HG03103 (cell line): ENCODE results near the gene HAGH.
"Not testable (repeated sequence)": the region's sequence is repeated elsewhere in the genome, so short reads cannot be mapped to it uniquely, and the experiment has no call there.

ENCODE experiments used
- ATAC-seq: cut with Tn5 transposase; IDR thresholded peaks from one replicate; pipeline ENCODE4 v1.9.1; 2021; ENCODE audit warnings: low read depth; ENCODE audit not compliant: unreplicated experiment

HAGH gene

DNA sequence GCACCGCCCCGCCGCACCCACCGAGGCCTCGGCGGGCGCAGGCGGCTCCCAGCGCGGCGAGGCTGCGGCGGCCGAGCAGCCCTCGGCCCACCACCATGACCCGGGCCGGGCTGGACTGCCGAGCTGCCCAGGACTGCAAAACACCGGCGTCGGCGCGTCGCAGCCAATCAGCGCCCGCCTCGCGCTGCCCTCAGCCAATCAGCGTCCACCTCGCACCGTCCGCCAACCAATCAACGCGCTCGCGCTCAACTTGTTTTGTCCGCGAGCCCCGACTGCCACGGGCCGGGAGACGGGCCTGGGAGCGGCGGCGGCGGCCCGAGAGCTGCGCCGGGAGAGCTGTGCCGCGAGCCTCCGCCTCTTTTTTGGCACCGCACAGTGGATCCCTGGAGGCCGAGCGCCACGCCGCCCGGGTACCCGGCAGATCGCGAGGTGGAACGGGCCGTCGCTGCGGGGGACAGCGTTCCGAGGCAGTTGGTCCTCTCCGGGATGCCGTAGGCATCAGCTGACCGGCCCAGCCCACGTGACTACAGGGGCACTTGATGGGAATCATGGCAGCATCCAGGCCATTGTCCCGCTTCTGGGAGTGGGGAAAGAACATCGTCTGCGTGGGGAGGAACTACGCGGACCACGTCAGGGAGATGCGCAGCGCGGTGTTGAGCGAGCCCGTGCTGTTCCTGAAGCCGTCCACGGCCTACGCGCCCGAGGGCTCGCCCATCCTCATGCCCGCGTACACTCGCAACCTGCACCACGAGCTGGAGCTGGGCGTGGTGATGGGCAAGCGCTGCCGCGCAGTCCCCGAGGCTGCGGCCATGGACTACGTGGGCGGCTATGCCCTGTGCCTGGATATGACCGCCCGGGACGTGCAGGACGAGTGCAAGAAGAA, at the start of gene HAGH, which contains the start of gene FAHD1:
HAGH (minus strand) TSS at position 135 of the 883 bp plus-strand sequence; CDS start at position 97, 38 bp downstream.
FAHD1 (plus strand) TSS at position 516 of the 883 bp plus-strand sequence; CDS start at position 549, 33 bp downstream.
- ATAC-seq, result peak; percentile 79

GRCh38 chr16:1876066-1876465, 49.4 kb upstream of the HAGH start:
- not testable (repeated sequence) for ATAC-seq

GRCh38 chr16:1874854-1875253, 48.2 kb upstream of the HAGH start:
- no peak for ATAC-seq

GRCh38 chr16:1871974-1872635, 45.5 kb upstream of the HAGH start, which contains the start of gene MEIOB:
MEIOB (minus strand) TSS chr16:1872164; CDS start chr16:1868175, 3,989 bp downstream.
- no peak for ATAC-seq

- ATAC-seq, result no peak
Observed at GRCh38 chr16:1870365-1871082, 43.9 kb upstream of the HAGH start.

DNA sequence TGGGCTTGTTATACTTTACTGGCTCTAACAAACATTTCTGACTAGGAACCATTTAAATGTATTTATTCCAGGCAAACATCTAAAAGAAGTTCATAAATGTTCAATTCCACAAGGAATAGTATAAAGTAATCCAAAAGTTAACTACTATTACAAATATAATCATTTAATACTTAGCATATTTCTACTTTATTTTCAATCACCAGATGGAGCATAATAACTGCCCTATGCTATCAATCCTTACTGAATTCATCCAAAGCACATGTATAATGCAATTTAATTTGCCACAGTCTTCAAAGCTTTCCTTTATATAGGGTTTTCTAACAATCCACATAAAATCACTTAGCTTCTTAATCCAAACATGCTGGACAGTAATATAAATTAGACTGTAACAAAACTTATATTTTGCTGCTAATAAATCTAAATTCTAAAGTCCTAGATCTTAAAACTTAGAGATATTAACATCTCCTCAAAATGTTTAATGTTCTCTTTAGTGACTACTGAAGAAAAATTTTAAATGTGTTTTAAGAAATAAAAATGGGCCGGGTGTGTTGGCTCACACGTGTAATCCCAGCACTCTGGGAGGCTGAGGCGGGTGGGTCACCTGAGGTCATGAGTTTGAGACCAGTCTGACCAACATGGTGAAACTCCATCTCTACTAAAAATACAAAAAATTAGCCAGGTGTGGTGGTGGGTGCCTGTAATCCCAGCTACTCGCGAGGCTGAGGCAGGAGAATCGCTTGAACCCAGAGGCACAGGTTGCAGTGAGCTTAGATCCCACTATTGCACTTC, 39.5 kb upstream of the HAGH start:
- ATAC-seq, result no peak

GRCh38 chr16:1863681-1864460, 37.2 kb upstream of the HAGH start:
- no peak for ATAC-seq

GRCh38 chr16:1862394-1862793, 35.8 kb upstream of the HAGH start:
- ATAC-seq, result no peak

- ATAC-seq, result no peak
Observed at GRCh38 chr16:1861730-1862129, 35.1 kb upstream of the HAGH start.

GRCh38 chr16:1859650-1860049, 33.0 kb upstream of the HAGH start:
- ATAC-seq, result no peak

DNA sequence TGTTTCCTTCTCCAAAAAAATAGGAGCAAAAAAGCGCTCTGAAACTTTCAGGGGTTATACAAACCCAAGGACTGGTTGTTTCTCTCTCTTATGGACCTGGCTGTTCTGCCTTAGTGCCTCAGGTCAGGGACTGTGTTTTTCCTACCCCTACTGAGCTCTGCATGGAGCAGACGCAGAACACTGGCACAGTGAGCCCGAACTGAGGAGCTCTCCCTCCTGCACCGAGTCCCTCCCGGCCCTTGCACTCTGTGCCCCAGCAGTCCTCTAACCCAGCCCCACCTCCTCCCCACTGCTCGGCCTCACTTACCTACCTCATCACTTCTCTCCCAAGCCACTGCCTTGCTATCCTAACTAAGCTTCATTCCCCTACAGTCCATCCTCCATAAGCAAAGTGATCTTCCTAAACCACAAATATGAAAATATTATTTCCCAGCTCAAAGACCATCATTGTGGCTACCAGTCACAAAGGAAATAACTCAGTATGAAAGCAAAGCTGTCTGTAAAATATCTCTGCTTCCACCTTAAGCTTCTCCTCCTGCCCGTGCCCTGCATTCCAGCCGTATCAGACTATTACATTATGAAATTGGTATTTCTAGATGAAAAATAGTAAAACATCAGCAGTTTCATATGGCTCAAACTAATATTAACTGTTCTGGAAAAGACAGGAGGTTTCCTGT, 31.7 kb upstream of the HAGH start:
- ATAC-seq, result no peak

DNA sequence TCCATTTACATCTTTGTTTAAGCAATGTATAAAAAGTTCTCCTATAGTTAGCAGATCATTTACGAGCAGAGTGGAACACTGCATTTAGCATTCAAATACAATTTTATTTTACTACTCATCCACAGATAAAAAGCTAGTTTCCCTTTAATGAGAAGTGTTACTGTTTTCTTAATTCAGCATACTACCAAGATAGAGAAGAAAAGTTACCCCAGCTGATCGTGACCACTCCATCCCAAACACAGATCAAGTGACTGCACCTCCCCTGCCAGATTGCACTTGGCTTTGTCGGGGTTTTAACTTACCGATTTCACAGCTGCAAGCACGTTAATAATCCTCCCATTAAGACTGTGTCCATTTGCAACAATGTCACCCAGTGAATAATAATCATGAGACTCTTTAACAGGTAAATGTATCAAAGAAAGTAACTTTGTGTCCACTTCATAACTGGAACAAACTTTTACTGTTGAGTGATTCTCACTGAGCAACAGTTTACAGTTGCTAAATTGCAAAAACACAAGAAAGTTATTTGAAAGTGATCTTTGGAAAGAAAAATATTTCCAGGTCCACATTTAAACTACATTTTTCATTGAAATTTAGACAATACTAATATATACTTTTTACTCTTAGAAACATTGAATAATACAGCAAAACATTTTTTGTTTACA, 30.9 kb upstream of the HAGH start:
- no peak for ATAC-seq

DNA sequence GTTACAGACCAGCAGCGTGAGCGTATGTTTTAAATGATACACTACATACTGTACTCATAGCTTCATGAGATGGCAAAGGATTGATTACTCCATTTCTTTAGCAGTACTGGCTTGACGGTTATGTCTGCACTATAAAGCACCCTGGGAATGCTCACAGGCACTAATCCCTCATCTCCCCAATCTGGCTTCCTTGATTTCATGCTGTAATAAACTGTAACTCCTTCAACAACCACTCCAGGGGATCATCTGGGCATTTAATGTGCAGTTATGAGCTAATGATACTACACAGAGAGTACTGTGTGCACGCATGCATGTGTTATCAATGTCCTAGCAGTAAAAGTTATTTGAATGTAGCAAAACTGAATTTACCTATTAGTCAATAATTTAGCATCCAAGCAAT, 25.2 kb upstream of the HAGH start:
- no peak for ATAC-seq

DNA sequence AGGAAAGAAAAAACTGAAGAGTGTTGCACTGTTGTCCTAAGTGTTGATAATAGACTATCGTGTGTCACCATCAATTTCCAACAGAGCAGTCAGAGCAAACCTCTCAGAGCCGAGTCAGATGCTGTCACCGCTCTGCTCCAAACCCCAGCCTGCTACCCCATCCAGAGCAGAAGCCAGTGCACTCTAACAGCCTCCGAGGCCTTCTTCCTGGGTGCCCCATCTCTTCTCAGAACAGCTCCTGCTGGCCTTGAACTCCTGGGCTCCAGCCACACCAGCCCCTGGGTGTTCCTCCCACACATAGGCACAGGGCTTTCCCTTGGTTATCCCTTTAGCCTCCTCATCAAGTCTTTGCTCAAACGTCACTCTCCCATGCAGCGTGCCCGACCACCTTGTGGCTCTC, 24.4 kb upstream of the HAGH start:
- no peak for ATAC-seq

- ATAC-seq, result no peak
Observed at GRCh38 chr16:1846416-1846815, 19.8 kb upstream of the HAGH start.

DNA sequence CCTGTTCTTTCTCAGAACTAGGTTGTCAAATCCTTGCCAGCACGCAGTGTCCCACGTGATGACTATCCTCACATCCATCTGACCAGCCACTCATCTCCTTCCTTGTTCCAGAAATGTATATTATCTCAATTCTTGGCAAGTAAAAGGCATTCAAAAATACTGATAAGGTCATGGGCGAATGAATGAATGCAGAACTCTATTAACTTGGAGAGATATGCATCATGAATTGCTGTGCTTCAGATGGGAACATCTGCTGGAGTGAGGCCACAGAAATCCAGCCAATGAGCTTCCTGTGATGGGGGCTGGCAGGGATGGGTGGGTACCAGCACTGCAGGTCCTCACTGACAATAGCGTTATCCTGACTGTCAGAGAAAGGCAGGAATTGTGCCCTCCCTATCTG, 19.4 kb upstream of the HAGH start:
- ATAC-seq, result no peak

- ATAC-seq, result no peak
Observed at GRCh38 chr16:1839554-1839953, 12.9 kb upstream of the HAGH start.

GRCh38 chr16:1834096-1834495, 7.5 kb upstream of the HAGH start:
- no peak for ATAC-seq
